ENCODE measurements around the gene NRXN3.

NRXN3 gene

DNA sequence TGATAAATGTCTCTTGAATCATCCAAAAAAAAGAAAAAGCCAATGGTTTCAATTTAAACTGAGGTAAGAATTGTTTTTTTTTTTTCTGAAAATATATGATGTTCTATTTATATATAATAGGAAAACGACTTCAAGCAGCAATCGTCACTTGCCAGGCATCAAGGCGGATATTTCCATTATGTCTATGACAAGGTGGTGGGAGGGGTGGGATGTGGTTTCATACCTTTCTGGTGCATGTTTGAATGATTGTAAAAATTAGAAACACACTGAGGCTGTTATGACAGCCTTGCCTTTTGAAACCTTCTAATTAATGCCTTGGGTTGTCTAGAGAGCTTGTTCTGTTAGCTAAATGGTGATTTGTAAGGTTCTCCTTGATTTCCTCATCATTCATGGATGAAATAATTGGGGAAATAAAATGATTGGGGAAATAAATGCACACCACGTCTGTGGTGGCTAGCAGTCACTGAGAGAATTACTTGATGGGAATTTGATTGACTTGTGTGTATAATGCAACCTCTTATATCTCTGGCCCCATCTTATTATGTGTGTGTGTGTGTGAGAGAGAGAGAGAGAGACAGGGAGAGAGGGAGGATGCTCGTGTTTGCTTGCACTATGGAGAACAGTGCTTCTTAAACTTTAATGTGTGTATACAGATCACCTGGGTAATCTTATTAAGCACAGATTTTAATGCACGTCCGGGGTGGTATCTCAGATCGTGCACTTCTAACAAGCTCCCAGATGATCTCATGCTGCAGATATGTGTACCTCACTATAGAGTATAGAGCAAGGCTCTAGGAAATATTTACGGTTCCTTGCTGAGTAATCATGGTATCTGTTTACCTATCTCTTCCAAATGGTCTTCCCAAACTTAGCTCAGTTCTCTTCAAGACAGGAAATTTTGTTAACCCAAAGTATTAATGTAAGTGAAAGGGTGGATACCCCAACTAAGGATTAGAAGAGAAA, 1538.5 kb downstream of the NRXN3 start:
- DNase-seq (ENCODE audit: low spot score in 2 of 2) (no peak), ATAC-seq (no peak)
- Mint-ChIP-seq H3K27ac (no peak overlapping the region), H3K4me1 (no peaks in the 10 kb centered on the region), H3K4me3 (no peak overlapping the region), H3K36me3 (no peaks in the 10 kb centered on the region), H3K9me3 (peaks cover 14% of the 10 kb centered on the region)

DNA sequence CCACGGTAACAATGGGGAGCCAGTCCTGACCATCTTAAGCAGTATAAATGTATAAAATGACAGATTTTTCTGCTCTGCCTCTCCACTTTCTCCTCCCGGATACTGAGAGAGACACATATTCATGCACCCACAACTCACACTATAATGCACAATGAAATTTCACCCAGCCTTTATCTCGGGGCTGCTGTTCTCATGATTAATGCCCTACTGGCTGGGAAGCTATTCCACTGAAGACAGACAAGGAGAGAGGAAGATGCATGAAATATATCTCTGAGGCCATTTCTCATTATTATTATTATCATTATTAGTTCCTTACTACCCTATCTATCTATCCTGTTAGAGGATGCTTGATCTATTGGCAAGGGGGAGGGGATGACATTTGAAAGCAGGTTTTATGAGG, 1539.4 kb downstream of the NRXN3 start:
- Mint-ChIP-seq H3K4me1 (no peaks in the 10 kb centered on the region), H3K4me3 (no peak overlapping the region), H3K9me3 (peaks cover 14% of the 10 kb centered on the region)

DNA sequence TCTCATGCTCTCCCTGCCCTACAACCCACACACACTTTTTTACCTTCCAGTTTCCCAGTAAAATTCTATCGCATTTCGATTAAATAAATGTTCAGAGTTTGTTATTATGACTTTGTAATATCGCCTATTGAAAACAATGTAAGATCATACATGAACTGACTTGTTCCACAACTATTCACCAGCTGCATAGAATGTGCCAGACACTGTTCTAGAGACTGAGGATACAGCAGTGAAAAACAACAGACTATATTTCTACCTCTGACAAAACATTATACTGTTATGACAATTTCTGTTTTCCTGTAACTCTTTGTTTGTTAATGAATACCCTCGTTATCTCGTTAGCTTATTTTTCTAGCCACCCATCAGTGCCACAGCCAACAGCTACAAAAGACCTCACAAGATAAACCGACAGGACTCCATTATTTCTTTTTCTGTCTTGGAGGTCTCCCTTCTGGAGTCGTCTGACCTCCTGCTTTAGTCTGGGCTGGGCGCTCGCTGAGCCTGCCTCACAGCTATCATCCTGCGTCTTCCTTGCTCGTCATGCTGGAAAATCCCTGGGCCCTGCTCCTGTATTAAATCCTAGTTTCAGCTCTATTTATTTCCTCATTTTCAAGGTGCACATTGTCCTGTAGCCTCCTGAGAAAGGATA, 1542.3 kb downstream of the NRXN3 start:
- H3K4me3 Mint-ChIP-seq: no peak overlapping the region
- no peaks in the 10 kb centered on the region for H3K4me1 Mint-ChIP-seq
- no peak for DNase-seq (ENCODE audit: low spot score in 2 of 2)
- peaks cover 10% of the 10 kb centered on the region for H3K9me3 Mint-ChIP-seq
- H3K27ac Mint-ChIP-seq: no peak overlapping the region
- ATAC-seq: no peak
- H3K36me3 Mint-ChIP-seq: no peaks in the 10 kb centered on the region

More for the DNA sequence above, 1539.4 kb downstream of the NRXN3 start:
- H3K36me3 Mint-ChIP-seq: no peaks in the 10 kb centered on the region
- no peak for ATAC-seq
- no peak for DNase-seq (ENCODE audit: low spot score in 2 of 2)
- H3K27ac Mint-ChIP-seq: no peak overlapping the region

DNA sequence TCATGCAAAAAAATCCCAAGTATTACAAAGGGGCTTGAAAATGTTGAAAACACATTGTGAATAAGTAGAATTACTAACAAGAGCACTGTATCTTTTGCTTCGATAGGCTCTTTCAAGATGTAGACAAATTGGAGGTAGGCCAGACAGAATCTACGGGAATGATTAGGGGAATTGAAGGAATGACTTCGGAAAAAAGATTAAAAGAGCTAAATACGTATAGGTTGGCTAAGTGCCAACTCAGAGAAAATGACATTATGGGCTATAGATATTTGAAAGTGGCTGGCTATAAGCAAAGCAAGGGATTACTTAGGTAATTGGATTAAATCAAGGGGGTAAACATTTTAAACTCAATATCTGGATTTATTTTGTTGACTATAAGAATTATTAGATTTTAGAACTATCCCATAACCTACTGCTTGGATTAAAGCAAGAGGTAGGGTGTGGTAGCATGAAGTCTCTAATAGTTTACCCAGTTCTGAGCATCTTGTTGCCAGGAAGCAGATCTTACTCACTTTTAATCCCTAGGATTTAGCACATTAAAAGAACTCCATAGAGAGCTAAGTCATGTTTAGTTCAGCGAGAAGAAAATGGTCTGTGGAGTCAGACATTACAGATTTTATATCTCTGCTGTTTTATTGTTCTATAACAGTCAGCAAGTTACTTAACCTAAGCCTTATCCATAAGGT, 1551.4 kb downstream of the NRXN3 start:
- H3K4me3 Mint-ChIP-seq: no peak overlapping the region
- ATAC-seq: no peak
- H3K27ac Mint-ChIP-seq: no peak overlapping the region
- H3K36me3 Mint-ChIP-seq: no peaks in the 10 kb centered on the region
- no peak for DNase-seq (ENCODE audit: low spot score in 2 of 2)
- no peaks in the 10 kb centered on the region for H3K4me1 Mint-ChIP-seq
- peaks cover 10% of the 10 kb centered on the region for H3K9me3 Mint-ChIP-seq

DNA sequence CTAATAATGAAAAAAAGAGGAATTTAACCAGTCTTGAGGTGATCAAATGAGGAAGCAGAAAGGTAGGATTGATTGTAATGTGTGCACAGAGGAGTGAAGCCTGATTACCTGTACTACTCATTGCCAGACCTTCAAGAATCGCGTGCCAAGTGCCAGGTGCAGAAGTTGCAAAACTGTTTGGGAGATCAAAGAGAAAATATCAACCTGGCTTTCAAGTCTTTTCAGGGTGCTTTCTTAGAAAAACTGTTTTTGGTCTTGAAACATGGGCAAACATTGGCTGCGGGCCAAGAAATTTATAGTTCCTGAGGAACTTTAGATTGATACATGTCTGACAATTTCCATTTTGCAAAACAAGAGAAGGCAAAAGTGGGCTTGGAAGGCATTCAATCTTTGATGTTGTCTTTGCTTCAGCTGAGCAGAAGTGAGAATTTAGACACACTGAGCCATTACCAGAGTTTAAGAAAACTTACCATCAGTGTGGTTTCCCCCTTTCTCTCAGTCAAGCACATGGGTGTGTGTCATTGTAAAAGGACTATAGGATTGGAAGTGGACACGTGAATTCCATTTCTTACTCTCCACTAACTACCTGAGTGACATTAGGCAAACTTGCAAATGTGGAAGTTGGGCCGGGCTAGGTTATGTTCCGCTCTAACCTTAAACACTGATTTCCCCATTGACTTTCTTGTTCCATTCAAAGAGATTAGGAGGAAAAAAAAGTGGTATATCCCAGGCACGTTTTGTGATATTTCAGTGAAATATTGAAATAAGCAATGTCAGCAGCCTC, 1555.0 kb downstream of the NRXN3 start:
- Mint-ChIP-seq H3K4me1 (no peaks in the 10 kb centered on the region), H3K36me3 (no peaks in the 10 kb centered on the region), H3K4me3 (no peak overlapping the region), H3K9me3 (peaks cover 12% of the 10 kb centered on the region), H3K27ac (no peak overlapping the region)
- ATAC-seq (no peak), DNase-seq (ENCODE audit: low spot score in 2 of 2) (no peak)

DNA sequence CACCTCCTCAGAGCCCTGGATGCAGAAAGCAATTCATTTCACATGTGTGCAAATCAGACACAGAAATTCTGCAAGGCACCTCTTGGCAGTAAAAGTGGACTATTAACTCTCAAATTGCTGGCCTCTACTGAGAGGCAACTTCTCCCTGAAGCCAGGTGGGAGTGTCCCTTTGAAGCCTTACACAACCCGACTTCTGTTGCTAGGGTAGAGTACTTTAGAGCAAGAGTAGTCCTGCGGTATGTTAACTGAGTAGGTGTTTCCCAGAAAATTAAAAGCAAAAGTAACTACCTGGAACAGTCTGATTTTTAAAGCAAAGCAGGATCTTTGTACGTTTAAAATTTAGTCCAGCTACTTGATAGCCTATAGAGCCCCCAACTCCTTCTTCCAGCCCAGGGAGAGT, 1557.7 kb downstream of the NRXN3 start:
- ATAC-seq: no peak
- Mint-ChIP-seq H3K4me1 (no peaks in the 10 kb centered on the region), H3K9me3 (peaks cover 9% of the 10 kb centered on the region), H3K36me3 (no peaks in the 10 kb centered on the region), H3K4me3 (no peak overlapping the region), H3K27ac (no peak overlapping the region)
- no peak for DNase-seq (ENCODE audit: low spot score in 2 of 2)

DNA sequence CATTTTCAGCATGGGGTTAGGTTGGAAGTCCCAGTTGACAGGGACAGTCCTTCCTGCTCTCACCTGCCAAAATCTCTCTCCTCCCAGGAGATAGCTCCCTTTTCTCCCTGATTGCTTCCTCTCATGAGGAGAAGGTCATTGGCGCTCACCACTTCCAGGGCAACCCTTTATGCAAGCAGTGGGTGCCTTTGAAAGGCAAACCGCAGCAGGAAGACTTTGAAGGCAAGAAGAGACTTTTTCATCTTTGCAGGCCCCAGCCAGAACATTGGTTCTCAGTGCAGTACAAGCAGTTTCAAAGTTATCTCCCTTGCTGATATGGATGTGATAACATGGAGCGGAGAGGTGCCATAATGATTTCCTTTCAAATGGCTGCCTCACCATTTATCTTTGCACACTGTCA, 1558.2 kb downstream of the NRXN3 start:
- Mint-ChIP-seq H3K36me3 (no peaks in the 10 kb centered on the region), H3K4me3 (no peak overlapping the region), H3K27ac (no peak overlapping the region), H3K9me3 (peaks cover 9% of the 10 kb centered on the region), H3K4me1 (no peaks in the 10 kb centered on the region)
- DNase-seq (ENCODE audit: low spot score in 2 of 2): no peak
- ATAC-seq: no peak

DNA sequence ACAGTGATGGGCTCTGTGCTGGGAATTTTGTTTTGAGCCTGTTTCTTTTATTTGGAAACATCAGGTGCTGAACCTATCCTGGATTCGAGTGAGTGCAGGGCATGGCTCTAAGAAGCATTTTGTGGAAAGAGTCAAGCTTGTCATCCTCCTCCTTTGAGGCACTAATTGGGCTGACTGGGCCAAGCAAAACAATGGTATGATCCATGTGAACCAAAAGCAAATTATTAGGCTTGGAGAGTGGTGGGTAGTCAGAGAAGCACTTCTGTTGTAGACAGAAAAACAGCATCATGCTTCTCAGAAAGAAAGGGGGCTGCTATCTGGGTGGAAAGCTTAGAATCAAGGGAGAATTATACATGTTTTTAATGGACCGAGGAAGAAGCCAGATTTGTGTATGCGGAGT, 1559.6 kb downstream of the NRXN3 start:
- ATAC-seq (no peak), DNase-seq (ENCODE audit: low spot score in 2 of 2) (no peak)
- Mint-ChIP-seq H3K9me3 (peaks cover 7% of the 10 kb centered on the region), H3K27ac (no peak overlapping the region), H3K4me1 (no peaks in the 10 kb centered on the region), H3K4me3 (no peak overlapping the region), H3K36me3 (no peaks in the 10 kb centered on the region)

DNA sequence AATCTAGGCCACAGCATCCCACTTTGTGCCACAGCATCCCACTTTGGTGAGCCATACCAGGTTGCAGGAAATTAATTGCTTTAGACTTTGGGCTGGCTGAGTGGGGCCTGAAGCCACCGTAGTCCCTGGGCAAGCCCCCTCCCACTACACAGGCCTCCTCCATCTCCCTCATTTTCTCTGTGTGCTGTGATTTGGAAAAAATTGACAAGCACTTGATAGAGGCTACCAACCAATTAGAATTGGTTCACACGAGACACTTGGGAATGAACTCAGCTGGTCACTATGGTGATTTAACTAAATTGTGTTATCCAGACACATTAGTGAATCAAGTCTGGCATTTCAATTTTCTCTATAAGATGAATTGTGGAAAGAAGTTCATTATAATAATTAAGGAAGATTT, 1560.0 kb downstream of the NRXN3 start:
- Mint-ChIP-seq H3K9me3 (peaks cover 5% of the 10 kb centered on the region), H3K27ac (no peak overlapping the region), H3K36me3 (no peaks in the 10 kb centered on the region), H3K4me1 (no peaks in the 10 kb centered on the region), H3K4me3 (no peak overlapping the region)
- DNase-seq (ENCODE audit: low spot score in 2 of 2): no peak
- ATAC-seq: no peak

DNA sequence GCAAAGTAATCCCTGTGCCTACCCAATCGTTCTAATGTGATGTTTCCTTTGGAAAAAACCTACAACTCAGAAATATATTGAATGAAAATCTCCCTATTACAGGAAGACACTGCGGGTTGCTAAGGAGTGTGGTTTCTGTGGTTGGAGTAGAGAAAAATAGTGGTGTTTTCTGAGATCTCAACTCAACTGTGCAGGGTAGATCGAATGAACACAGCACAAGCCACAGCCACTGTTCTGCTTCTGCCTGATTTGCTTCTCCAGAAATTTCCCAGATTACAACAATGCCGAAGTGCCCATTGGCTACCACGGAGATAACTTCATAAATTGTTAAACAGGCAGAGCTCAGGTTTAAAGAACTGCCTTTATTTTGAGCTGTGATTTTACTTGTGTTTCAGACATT, 1560.8 kb downstream of the NRXN3 start:
- no peaks in the 10 kb centered on the region for H3K4me1 Mint-ChIP-seq
- H3K36me3 Mint-ChIP-seq: no peaks in the 10 kb centered on the region
- H3K9me3 Mint-ChIP-seq: peaks cover 5% of the 10 kb centered on the region
- no peak overlapping the region for H3K27ac Mint-ChIP-seq
- no peak overlapping the region for H3K4me3 Mint-ChIP-seq
- ATAC-seq: no peak
- DNase-seq (ENCODE audit: low spot score in 2 of 2): no peak

DNA sequence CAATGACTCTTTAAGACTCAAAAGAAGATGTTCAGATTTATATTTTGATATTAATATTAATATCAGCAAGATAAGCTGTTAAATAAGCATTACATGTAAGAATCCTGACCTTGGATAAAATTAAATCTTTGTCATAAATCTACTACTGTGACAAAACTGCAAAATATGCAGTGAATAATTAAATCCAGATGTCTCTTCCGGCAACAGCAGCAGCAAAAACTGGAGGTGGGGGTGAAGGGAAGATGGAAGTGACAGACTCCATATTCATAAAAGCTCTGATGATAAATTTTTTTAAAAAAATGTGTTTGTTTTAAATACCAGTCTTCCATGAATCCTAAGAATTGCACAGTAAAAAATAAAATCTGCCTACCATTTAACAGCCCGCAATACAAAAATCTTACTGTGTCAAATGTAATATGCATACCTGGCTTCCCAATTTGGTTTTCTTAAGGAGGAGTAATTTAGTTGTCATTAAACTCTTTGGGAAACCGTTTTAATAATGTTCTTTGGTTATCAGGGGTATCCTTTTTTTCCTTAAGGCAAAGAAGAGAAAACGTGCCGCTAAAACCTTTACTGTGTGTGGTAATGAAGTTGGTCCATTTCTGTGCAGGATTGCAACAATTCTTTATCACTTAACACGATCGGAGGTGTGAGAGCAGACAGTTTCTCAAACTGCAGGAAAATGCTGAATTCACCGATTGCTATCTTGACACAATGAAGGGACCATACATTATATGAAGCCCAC, 1562.9 kb downstream of the NRXN3 start:
- Mint-ChIP-seq H3K27ac (no peak overlapping the region), H3K4me3 (no peak overlapping the region), H3K4me1 (no peaks in the 10 kb centered on the region), H3K9me3 (peaks cover 8% of the 10 kb centered on the region), H3K36me3 (no peaks in the 10 kb centered on the region)
- ATAC-seq: no peak
- DNase-seq (ENCODE audit: low spot score in 2 of 2): no peak

DNA sequence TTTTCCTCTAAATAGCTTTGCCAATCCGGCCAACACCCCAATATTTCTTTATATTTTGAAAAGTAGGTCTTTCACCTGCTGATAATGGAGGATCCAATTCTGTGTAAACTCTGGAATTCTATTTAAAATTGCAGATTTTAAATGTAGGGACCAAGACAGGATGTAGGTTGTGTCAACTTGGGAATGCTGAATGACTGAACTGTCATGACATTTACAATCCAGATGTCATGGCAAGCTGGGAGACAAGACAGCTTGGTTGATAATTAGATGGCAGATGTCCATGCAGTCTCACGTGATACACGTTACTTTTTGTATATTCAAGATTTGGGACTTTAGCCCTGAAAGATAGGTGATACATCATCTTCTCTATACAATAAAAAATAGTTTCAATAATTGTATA, 1564.0 kb downstream of the NRXN3 start:
- no peak for DNase-seq (ENCODE audit: low spot score in 2 of 2)
- Mint-ChIP-seq H3K9me3 (peaks cover 8% of the 10 kb centered on the region), H3K4me3 (no peak overlapping the region), H3K4me1 (no peaks in the 10 kb centered on the region), H3K27ac (no peak overlapping the region), H3K36me3 (no peaks in the 10 kb centered on the region)
- ATAC-seq: no peak

DNA sequence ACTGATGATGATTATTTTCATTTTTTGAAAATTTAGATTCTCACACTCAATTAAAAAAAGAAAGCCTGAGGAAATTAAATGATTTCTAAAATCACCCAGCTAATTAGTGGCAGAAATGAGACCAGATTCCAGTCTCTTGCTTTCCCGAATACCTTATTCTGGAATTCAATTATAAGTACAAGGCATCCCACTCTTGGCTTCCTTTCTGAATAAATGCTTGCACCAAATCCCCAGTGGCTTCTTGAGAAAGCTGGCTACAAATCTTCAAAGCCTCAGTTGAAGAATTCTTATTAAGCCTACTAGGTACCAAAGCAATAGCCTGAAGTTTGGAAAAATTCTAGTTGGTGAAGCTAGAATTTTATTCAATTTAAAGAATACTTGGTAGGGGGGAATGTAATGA, 1564.5 kb downstream of the NRXN3 start:
- Mint-ChIP-seq H3K9me3 (peaks cover 8% of the 10 kb centered on the region), H3K27ac (no peak overlapping the region), H3K36me3 (no peaks in the 10 kb centered on the region), H3K4me1 (no peaks in the 10 kb centered on the region), H3K4me3 (no peak overlapping the region)
- no peak for DNase-seq (ENCODE audit: low spot score in 2 of 2)
- no peak for ATAC-seq

DNA sequence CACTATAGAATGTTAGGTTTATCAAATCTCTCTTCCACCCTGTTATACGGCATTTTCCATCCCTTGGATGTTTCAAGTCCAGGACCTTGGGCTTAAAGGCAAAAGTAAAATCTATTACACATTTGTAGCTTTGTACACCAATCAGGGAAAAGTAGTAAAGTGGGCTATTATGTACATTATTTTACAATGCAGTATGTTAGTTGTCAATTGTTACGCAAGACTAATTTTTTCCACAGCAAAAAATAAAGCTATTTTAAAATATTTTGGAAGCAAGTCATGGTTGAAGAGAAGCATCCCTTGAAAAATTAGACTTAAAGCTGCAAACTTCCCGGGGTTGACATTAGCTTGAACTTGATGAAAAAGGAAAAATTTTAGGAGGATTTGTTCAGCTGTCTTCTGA, 1564.9 kb downstream of the NRXN3 start:
- Mint-ChIP-seq H3K9me3 (peaks cover 8% of the 10 kb centered on the region), H3K27ac (no peak overlapping the region), H3K4me1 (no peaks in the 10 kb centered on the region), H3K36me3 (no peaks in the 10 kb centered on the region), H3K4me3 (no peak overlapping the region)
- no peak for ATAC-seq
- DNase-seq (ENCODE audit: low spot score in 2 of 2): no peak
